Naive thymus-derived CD4-positive, alpha-beta T cell (primary cell): ENCODE results near the gene CCDC137. TPM values are rescaled to one million over a fixed set of nuclear protein-coding genes. Genes with fewer than 3 reads are reported as not detected.
A peak's percentile ranks its signal among the peaks of the same experiment; 100 is the strongest.

Source experiments
- ATAC-seq: fragments of 150-1000 bp; cut with Tn5 transposase; 2 replicates; pipeline ENCODE4 v1.10.0; 2021; ENCODE audit warnings: mild to moderate bottlenecking, moderate library complexity
- CTCF ChIA-PET: fragments of 350-600 bp; sonication (Branson Sonifier 250); formaldehyde crosslinking; loops from one replicate; lab custom pipeline; 2021; ENCODE audit warnings: antibody characterized with exemption; lab: Charles Lee
- POLR2A ChIA-PET: fragments of 350-600 bp; sonication (Branson Sonifier 250); formaldehyde crosslinking; loops from one replicate; lab custom pipeline; 2021; ENCODE audit warnings: antibody characterized with exemption, inconsistent platforms; lab: Charles Lee
- DNase-seq, 9 donors: peaks; one replicate each; pipeline versions ENCODE4 v3.0.0 to v3.0.0-alpha.2; 2020 to 2022; ENCODE audit warnings: mixed read lengths in 1 of 9
- H3K27ac ChIP-seq: one replicate; pipeline ENCODE4 v1.7.0; 2013; ENCODE audit warnings: mild to moderate bottlenecking, low read depth, low read length, moderate library complexity
- H3K27me3 ChIP-seq, 2 donors: one replicate each; pipeline ENCODE4 v1.7.0; 2013; ENCODE audit warnings: low read length in 2 of 2, mild to moderate bottlenecking in 2 of 2, moderate library complexity in 2 of 2; ENCODE audit not compliant: control insufficient read depth in 2 of 2, insufficient read depth in 2 of 2
- H3K36me3 ChIP-seq, 3 experiments: 1 replicate in 2 of 3; 2 replicates in 1 of 3; pipeline ENCODE4 v1.7.0; 2013; ENCODE audit warnings: low read length in 3 of 3, mild to moderate bottlenecking in 3 of 3, moderate library complexity in 1 of 3; ENCODE audit not compliant: insufficient read depth in 3 of 3, control insufficient read depth in 2 of 3
- H3K4me1 ChIP-seq, 2 donors: one replicate each; pipeline ENCODE4 v1.7.0; 2013; ENCODE audit warnings: low read length in 2 of 2, mild to moderate bottlenecking in 2 of 2, moderate library complexity in 1 of 2; ENCODE audit not compliant: control insufficient read depth in 2 of 2, insufficient read depth in 2 of 2
- H3K4me3 ChIP-seq: 2 replicates; pipeline ENCODE4 v1.7.0; 2013; ENCODE audit warnings: mild to moderate bottlenecking, low read length
- H3K9me3 ChIP-seq, 3 experiments: 1 replicate in 2 of 3; 2 replicates in 1 of 3; pipeline ENCODE4 v1.7.0; 2013; ENCODE audit warnings: low read length in 3 of 3; ENCODE audit not compliant: control insufficient read depth in 2 of 3
- H3K27ac Mint-ChIP-seq, 9 donors: one replicate each; pipeline ENCODE4 v1.8.0; 2020 to 2022; ENCODE audit warnings: mixed read lengths in 9 of 9, mild to moderate bottlenecking in 8 of 9, moderate library complexity in 5 of 9, inconsistent platforms in 2 of 9
- H3K27me3 Mint-ChIP-seq, 5 donors: one replicate each; pipeline ENCODE4 v1.8.0; 2021 to 2022; ENCODE audit warnings: mixed read lengths in 5 of 5, mild to moderate bottlenecking in 1 of 5
- H3K36me3 Mint-ChIP-seq, 5 donors: one replicate each; pipeline ENCODE4 v1.8.0; 2020 to 2022; ENCODE audit warnings: mixed read lengths in 5 of 5, mild to moderate bottlenecking in 3 of 5, inconsistent platforms in 1 of 5
- H3K4me1 Mint-ChIP-seq, 7 donors: one replicate each; pipeline ENCODE4 v1.8.0; 2020 to 2022; ENCODE audit warnings: mixed read lengths in 7 of 7, mild to moderate bottlenecking in 3 of 7, inconsistent platforms in 1 of 7
- H3K4me3 Mint-ChIP-seq, 10 donors: one replicate each; pipeline ENCODE4 v1.8.0; 2020 to 2022; ENCODE audit warnings: mild to moderate bottlenecking in 10 of 10, mixed read lengths in 10 of 10, moderate library complexity in 6 of 10, inconsistent platforms in 2 of 10
- H3K9me3 Mint-ChIP-seq, 11 donors: one replicate each; pipeline ENCODE4 v1.8.0; 2020 to 2022; ENCODE audit warnings: mixed read lengths in 11 of 11, mild to moderate bottlenecking in 4 of 11, inconsistent platforms in 1 of 11, moderate library complexity in 1 of 11
- intact Hi-C, 2 donors: fragments of 100-400 bp; cut with micrococcal nuclease; formaldehyde crosslinking; loops; one replicate each; pipeline ENCODE4 v1.15.1; 2023
- polyA plus RNA-seq, 2 donors: library from polyadenylated mRNA; unstranded; fragments of 300-500 nt; fragmentation: Illumina TruSeq; gene quantifications; one replicate each; pipeline ENCODE4 v1.2.3, GENCODE V29; 2021
- total RNA-seq, 6 experiments: library from RNA in 5 of 6; stranded (reverse) in 5 of 6; gene quantifications; 1 replicate in 5 of 6; 2 replicates in 1 of 6; pipeline ENCODE4 v1.2.3 and lab custom pipeline; 2021 to 2026

CCDC137 gene
- total and polyA plus RNA-seq, 7 experiments from 2014 or later = 10.0 to 33.5 (median 26.0) TPM

GRCh38 chr17:81664051-81664470 is 2.5 kb upstream of the CCDC137 start:
- DNase-seq (no peak), ATAC-seq (no peak)
- H3K4me1 Mint-ChIP-seq = peaks cover 17 to 68% (median 42%) of the 10 kb centered on the region in 7 donors
- ChIA-PET CTCF (no interaction called here), POLR2A (interaction anchor here (1.0 to 2.7 kb wide), 7 partner anchors 12 to 151 kb away, joined by 3 to 12 read pairs (median 4); partner anchors contain the start of genes ACTG1, ARL16, FAAP100 and HGS)
- peaks cover 0 to 17% (median 3%) of the 10 kb centered on the region in 3 experiments for H3K36me3 ChIP-seq
- no peaks in the 10 kb centered on the region for H3K9me3 ChIP-seq
- no peak overlapping the region for H3K4me3 ChIP-seq
- no peaks in the 10 kb centered on the region for H3K9me3 Mint-ChIP-seq
- peak overlapping the region; percentile 28 for H3K27ac ChIP-seq
- H3K4me3 Mint-ChIP-seq = peak overlapping the region in 4 of 10 donors; percentile 21 to 81 (median 40)
- intact Hi-C loops = no loop called here
- H3K27me3 Mint-ChIP-seq = no peaks in the 10 kb centered on the region
- no peaks in the 10 kb centered on the region for H3K27me3 ChIP-seq
- peak overlapping the region in 4 of 9 donors; percentile 38 to 93 (median 52) for H3K27ac Mint-ChIP-seq
- peaks cover 35 to 50% of the 10 kb centered on the region in 2 donors for H3K4me1 ChIP-seq
- H3K36me3 Mint-ChIP-seq = peaks cover 0 to 23% (median 0%) of the 10 kb centered on the region in 5 donors

- H3K36me3 Mint-ChIP-seq = peaks cover 0 to 23% (median 3%) of the 10 kb centered on the region in 5 donors
- peak overlapping the region; percentile 86 for H3K4me3 ChIP-seq
- peak overlapping the region; percentile 93 for H3K27ac ChIP-seq
- ChIA-PET POLR2A (interaction anchor here (0.7 to 3.0 kb wide), 9 partner anchors 8 to 227 kb away, joined by 3 to 26 read pairs (median 3); partner anchors contain the start of genes ANAPC11, ARL16, HGS and MRPL12), CTCF (interaction anchor here (0.5 kb wide), 1 partner anchor 215 kb away, joined by 3 read pairs; no protein-coding TSS in a partner anchor)
- peaks cover 0 to 2% (median 0%) of the 10 kb centered on the region in 11 donors for H3K9me3 Mint-ChIP-seq
- H3K4me1 Mint-ChIP-seq = peaks cover 17 to 68% (median 43%) of the 10 kb centered on the region in 7 donors
- intact Hi-C loops = loop anchor here (1.0 to 5.0 kb wide), 8 partner anchors 17 to 197 kb away; partner anchors contain the start of genes ARL16 (in 2 of the 2), MRPL12 (in 2 of the 2), NPLOC4 (in 2 of the 2) and TSPAN10 (in 2 of the 2)
- H3K4me3 Mint-ChIP-seq = peak overlapping the region; percentile 88 to 99 (median 94)
- peaks cover 2 to 31% (median 7%) of the 10 kb centered on the region in 3 experiments for H3K36me3 ChIP-seq
- no peak for ATAC-seq
- H3K27me3 ChIP-seq = no peaks in the 10 kb centered on the region
- H3K27ac Mint-ChIP-seq = peak overlapping the region; percentile 84 to 97 (median 92)
- no peaks in the 10 kb centered on the region for H3K27me3 Mint-ChIP-seq
- H3K4me1 ChIP-seq = peaks cover 35 to 50% of the 10 kb centered on the region in 2 donors
- peak in 5 of 9 donors; percentile 19 to 56 (median 29) for DNase-seq
- H3K9me3 ChIP-seq = no peaks in the 10 kb centered on the region
Measured at GRCh38 chr17:81665205-81666091, 1.1 kb upstream of the CCDC137 start.

- Mint-ChIP-seq H3K36me3 (peaks cover 0 to 23% (median 3%) of the 10 kb centered on the region in 5 donors), H3K9me3 (peaks cover 0 to 2% (median 0%) of the 10 kb centered on the region in 11 donors), H3K4me3 (peak overlapping the region; percentile 88 to 99 (median 94)), H3K4me1 (peaks cover 17 to 64% (median 43%) of the 10 kb centered on the region in 7 donors), H3K27ac (peak overlapping the region; percentile 84 to 97 (median 92)), H3K27me3 (no peaks in the 10 kb centered on the region)
- intact Hi-C loops = loop anchor here (1.0 to 5.0 kb wide), 8 partner anchors 17 to 196 kb away; partner anchors contain the start of genes ARL16 (in 2 of the 2), MRPL12 (in 2 of the 2), NPLOC4 (in 2 of the 2) and TSPAN10 (in 2 of the 2)
- Histone ChIP-seq H3K36me3 (peaks cover 4 to 35% (median 9%) of the 10 kb centered on the region in 3 experiments), H3K27ac (peak overlapping the region; percentile 93), H3K4me1 (peaks cover 35 to 50% of the 10 kb centered on the region in 2 donors), H3K27me3 (no peaks in the 10 kb centered on the region), H3K4me3 (peak overlapping the region; percentile 86), H3K9me3 (no peaks in the 10 kb centered on the region)
- CTCF ChIA-PET = interaction anchor here (0.5 kb wide), 1 partner anchor 214 kb away, joined by 3 read pairs; no protein-coding TSS in a partner anchor
- no peak for ATAC-seq
- no peak for DNase-seq
- POLR2A ChIA-PET = interaction anchor here (0.7 to 3.0 kb wide), 9 partner anchors 9 to 226 kb away, joined by 3 to 26 read pairs (median 3); partner anchors contain the start of genes ANAPC11, ARL16, HGS and MRPL12
Measured at GRCh38 chr17:81666092-81666341, 520 bp upstream of the CCDC137 start.

GRCh38 chr17:81667754-81668153 is 1.2 kb downstream of the CCDC137 start:
- Mint-ChIP-seq H3K27me3 (no peaks in the 10 kb centered on the region), H3K9me3 (peaks cover 0 to 2% (median 0%) of the 10 kb centered on the region in 11 donors), H3K4me1 (peaks cover 17 to 50% (median 39%) of the 10 kb centered on the region in 7 donors), H3K27ac (peak overlapping the region in 7 of 9 donors; percentile 26 to 87 (median 59)), H3K36me3 (peaks cover 0 to 26% (median 9%) of the 10 kb centered on the region in 5 donors), H3K4me3 (peak overlapping the region; percentile 63 to 97 (median 90))
- Histone ChIP-seq H3K4me3 (peak overlapping the region; percentile 13), H3K27ac (no peak overlapping the region), H3K27me3 (no peaks in the 10 kb centered on the region), H3K36me3 (peaks cover 4 to 53% (median 15%) of the 10 kb centered on the region in 3 experiments), H3K4me1 (peaks cover 25 to 42% of the 10 kb centered on the region in 2 donors), H3K9me3 (no peaks in the 10 kb centered on the region)
- ChIA-PET CTCF (no interaction called here), POLR2A (interaction anchor here (0.7 to 3.0 kb wide), 4 partner anchors 16 to 39 kb away, joined by 3 to 26 read pairs (median 6); partner anchors contain the start of genes ARL16 and HGS)
- intact Hi-C loops = loop anchor here (2.0 to 5.0 kb wide), 5 partner anchors 15 to 195 kb away; partner anchors contain the start of genes ACTG1 (in 1 of the 2), ARL16 (in 1 of the 2), FAAP100 (in 1 of the 2) and MRPL12 (in 1 of the 2)
- ATAC-seq (no peak), DNase-seq (no peak)

- Histone ChIP-seq H3K9me3 (no peaks in the 10 kb centered on the region), H3K36me3 (peaks cover 4 to 53% (median 16%) of the 10 kb centered on the region in 3 experiments), H3K27ac (no peak overlapping the region), H3K27me3 (no peaks in the 10 kb centered on the region), H3K4me3 (no peak overlapping the region), H3K4me1 (peaks cover 5 to 12% of the 10 kb centered on the region in 2 donors)
- intact Hi-C loops = no loop called here
- ChIA-PET CTCF (interaction anchor here (0.6 kb wide), 1 partner anchor 245 kb away, joined by 3 read pairs; no protein-coding TSS in a partner anchor), POLR2A (no interaction called here)
- ATAC-seq = no peak
- DNase-seq = no peak
- no peak overlapping the region for H3K27ac Mint-ChIP-seq
- H3K27me3 Mint-ChIP-seq = no peaks in the 10 kb centered on the region
- peaks cover 0 to 15% (median 6%) of the 10 kb centered on the region in 5 donors for H3K36me3 Mint-ChIP-seq
- peaks cover 0 to 2% (median 0%) of the 10 kb centered on the region in 11 donors for H3K9me3 Mint-ChIP-seq
- peaks cover 9 to 22% (median 19%) of the 10 kb centered on the region in 7 donors for H3K4me1 Mint-ChIP-seq
- no peak overlapping the region for H3K4me3 Mint-ChIP-seq
Measured at GRCh38 chr17:81672504-81672903, 6.0 kb downstream of the CCDC137 start.

- DNase-seq (no peak), ATAC-seq (no peak)
- Histone ChIP-seq H3K9me3 (no peaks in the 10 kb centered on the region), H3K27me3 (no peaks in the 10 kb centered on the region), H3K4me3 (no peak overlapping the region), H3K27ac (no peak overlapping the region), H3K36me3 (peaks cover 4 to 53% (median 16%) of the 10 kb centered on the region in 3 experiments), H3K4me1 (peaks cover under 1 to 8% of the 10 kb centered on the region in 2 donors)
- Mint-ChIP-seq H3K4me3 (no peak overlapping the region), H3K27me3 (no peaks in the 10 kb centered on the region), H3K9me3 (peaks cover 0 to 2% (median 0%) of the 10 kb centered on the region in 11 donors), H3K36me3 (peaks cover 0 to 11% (median 5%) of the 10 kb centered on the region in 5 donors), H3K4me1 (peaks cover 4 to 18% (median 15%) of the 10 kb centered on the region in 7 donors), H3K27ac (no peak overlapping the region)
- intact Hi-C loops = no loop called here
- CTCF ChIA-PET = interaction anchor here (0.6 kb wide), 1 partner anchor 244 kb away, joined by 3 read pairs; no protein-coding TSS in a partner anchor
- POLR2A ChIA-PET = interaction anchor here (1.1 kb wide), 1 partner anchor 11 kb away, joined by 3 read pairs; the partner anchor contains the start of genes ARL16 and HGS
Measured at GRCh38 chr17:81672954-81673353, 6.4 kb downstream of the CCDC137 start.
